IMR-90 (cell line): ENCODE measurements around the gene WDR70. TPM values are rescaled to one million over a fixed set of nuclear protein-coding genes. Genes with fewer than 3 reads are reported as not detected.

Experiments
- ATAC-seq: fragments of 200-7000 bp; cut with Tn5 transposase; 2 replicates; pipeline ENCODE4 v1.9.1; 2020; ENCODE audit warnings: low read depth, mild to moderate bottlenecking, moderate library complexity
- BruUV-seq: library from RNA; stranded (reverse); fragments of 400-500 nt; replicated peaks from 2 replicates; lab custom pipeline; 2021; lab: Mats Ljungman, UMichigan
- CTCF ChIA-PET: fragments of 300-600 bp; formaldehyde crosslinking; extraction: SDS; loops from one replicate; lab custom pipeline; 2021; ENCODE audit warnings: antibody characterized with exemption; lab: Yijun Ruan, JAX
- POLR2A ChIA-PET: fragments of 300-600 bp; sonication (Branson Sonifier 250); formaldehyde crosslinking; loops from one replicate; lab custom pipeline; 2022; ENCODE audit warnings: antibody characterized with exemption; ENCODE audit not compliant: unreplicated experiment; lab: Charles Lee
- DNase-seq: peaks from one replicate; pipeline ENCODE4 v3.0.0; 2013
- H2AFZ ChIP-seq: replicated peaks from 2 replicates; pipeline ENCODE3; 2013; ENCODE audit warnings: low read length, mild to moderate bottlenecking; ENCODE audit not compliant: poor library complexity
- H2AK5ac ChIP-seq: 2 replicates; pipeline ENCODE4 v1.6.1; 2013; ENCODE audit warnings: low read depth, low read length, inconsistent platforms
- H2AK9ac ChIP-seq: replicated peaks from 2 replicates; pipeline ENCODE3; 2013; ENCODE audit warnings: mild to moderate bottlenecking, low read depth, low read length, moderate library complexity; ENCODE audit not compliant: poor library complexity
- H2BK120ac ChIP-seq: 2 replicates; pipeline ENCODE4 v1.6.1; 2013; ENCODE audit warnings: low read depth, low read length, inconsistent platforms
- H2BK15ac ChIP-seq: 3 replicates; pipeline ENCODE4 v1.6.1; 2013; ENCODE audit warnings: low read depth, low read length, inconsistent platforms
- H2BK20ac ChIP-seq: 2 replicates; pipeline ENCODE4 v1.6.1; 2013; ENCODE audit warnings: low read depth, mild to moderate bottlenecking, inconsistent platforms, low read length, moderate library complexity
- H2BK5ac ChIP-seq: 2 replicates; pipeline ENCODE4 v1.6.1; 2013; ENCODE audit warnings: mild to moderate bottlenecking, low read depth, low read length, inconsistent platforms; ENCODE audit not compliant: poor library complexity, severe bottlenecking
- H3K14ac ChIP-seq: replicated peaks from 2 replicates; pipeline ENCODE4 v1.6.1; 2013; ENCODE audit warnings: low read depth, low read length, inconsistent platforms
- H3K18ac ChIP-seq: 2 replicates; pipeline ENCODE4 v1.6.1; 2013; ENCODE audit warnings: low read depth, low read length, control low read depth
- H3K23ac ChIP-seq: 2 replicates; pipeline ENCODE4 v1.6.1; 2013; ENCODE audit warnings: low read depth, low read length, inconsistent platforms
- H3K27ac ChIP-seq: 2 replicates; pipeline ENCODE4 v1.5.1; 2013; ENCODE audit warnings: mild to moderate bottlenecking, control low read depth, low read length; ENCODE audit not compliant: insufficient read depth
- H3K27me3 ChIP-seq: 2 replicates; pipeline ENCODE4 v1.6.1; 2013; ENCODE audit warnings: low read length; ENCODE audit not compliant: control insufficient read depth, insufficient read depth
- H3K36me3 ChIP-seq: 2 replicates; pipeline ENCODE4 v1.6.1; 2013; ENCODE audit warnings: low read length, mixed read lengths; ENCODE audit not compliant: control insufficient read depth, insufficient read depth
- H3K4ac ChIP-seq: 2 replicates; pipeline ENCODE4 v1.6.1; 2013; ENCODE audit warnings: low read depth, low read length, inconsistent platforms
- H3K4me1 ChIP-seq: 2 replicates; pipeline ENCODE4 v1.6.1; 2013; ENCODE audit warnings: low read length, mixed read lengths; ENCODE audit not compliant: control insufficient read depth, insufficient read depth
- H3K4me2 ChIP-seq: 2 replicates; pipeline ENCODE4 v1.6.1; 2013; ENCODE audit warnings: low read depth, mild to moderate bottlenecking, control low read depth, low read length, moderate library complexity
- H3K4me3 ChIP-seq: 2 replicates; pipeline ENCODE4 v1.5.1; 2013; ENCODE audit warnings: low read depth, mild to moderate bottlenecking, control low read depth, low read length, moderate library complexity; ENCODE audit not compliant: insufficient read depth
- H3K56ac ChIP-seq: 2 replicates; pipeline ENCODE4 v1.6.1; 2013; ENCODE audit warnings: low read length, inconsistent platforms; ENCODE audit not compliant: insufficient read depth; ENCODE audit errors: extremely low read depth
- H3K79me1 ChIP-seq, 2 experiments: 2 replicates each; pipeline ENCODE4 v1.6.1; 2013; ENCODE audit warnings: low read length in 2 of 2, inconsistent platforms in 1 of 2, low read depth in 1 of 2
- H3K9ac ChIP-seq: 2 replicates; pipeline ENCODE4 v1.6.1; 2013; ENCODE audit warnings: low read depth, low read length, control low read depth
- H3K9me1 ChIP-seq: 2 replicates; pipeline ENCODE4 v1.6.1; 2013; ENCODE audit warnings: low read length, inconsistent platforms; ENCODE audit not compliant: insufficient read depth
- H3K9me3 ChIP-seq: 2 replicates; pipeline ENCODE4 v1.6.1; 2013; ENCODE audit warnings: low read length; ENCODE audit not compliant: control insufficient read depth, insufficient read depth
- H4K20me1 ChIP-seq: 2 replicates; pipeline ENCODE4 v1.6.1; 2013; ENCODE audit warnings: low read length, inconsistent platforms; ENCODE audit not compliant: insufficient read depth
- H4K5ac ChIP-seq: 2 replicates; pipeline ENCODE4 v1.6.1; 2013; ENCODE audit warnings: mild to moderate bottlenecking, low read depth, low read length, control low read depth
- H4K8ac ChIP-seq, 2 experiments: 2 replicates each; pipeline ENCODE4 v1.6.1; 2013; ENCODE audit warnings: low read depth in 2 of 2, low read length in 2 of 2, control low read depth in 1 of 2, inconsistent platforms in 1 of 2
- H4K91ac ChIP-seq: 2 replicates; pipeline ENCODE4 v1.6.1; 2013; ENCODE audit warnings: low read depth, low read length, inconsistent platforms; ENCODE audit not compliant: insufficient read depth
- BHLHE40 ChIP-seq: fragments of 150-350 bp; IDR thresholded peaks from 2 replicates; pipeline ENCODE4 v1.6.1; 2016; ENCODE audit warnings: mild to moderate bottlenecking, low read depth, low read length
- CEBPB ChIP-seq: IDR thresholded peaks from 2 replicates; pipeline ENCODE4 v1.6.1; 2012; ENCODE audit warnings: low read depth, low read length, improper control_type of control experiment
- CHD1 ChIP-seq: IDR thresholded peaks from 2 replicates; pipeline ENCODE4 v1.6.1; 2012; ENCODE audit warnings: low read depth, low read length, improper control_type of control experiment
- FOS ChIP-seq: fragments of 150-350 bp; IDR thresholded peaks from 2 replicates; pipeline ENCODE4 v1.6.1; 2016; ENCODE audit warnings: low read depth, low read length
- MAFK ChIP-seq: IDR thresholded peaks from 2 replicates; pipeline ENCODE4 v1.6.1; 2012; ENCODE audit warnings: low read depth, low read length, improper control_type of control experiment
- MAZ ChIP-seq: IDR thresholded peaks from 2 replicates; pipeline ENCODE4 v1.6.1; 2012; ENCODE audit warnings: low read depth, mild to moderate bottlenecking, low read length, improper control_type of control experiment, moderate library complexity, borderline replicate concordance
- MXI1 ChIP-seq: IDR thresholded peaks from 2 replicates; pipeline ENCODE4 v1.6.1; 2012; ENCODE audit warnings: low read depth, mild to moderate bottlenecking, low read length, moderate library complexity, borderline replicate concordance
- NFE2L2 ChIP-seq: fragments of 150-350 bp; IDR thresholded peaks from 2 replicates; pipeline ENCODE4 v1.6.1; 2016; ENCODE audit warnings: low read depth, mild to moderate bottlenecking, low read length
- RAD21 ChIP-seq: IDR thresholded peaks from 2 replicates; pipeline ENCODE4 v1.6.1; 2012; ENCODE audit warnings: low read length, improper control_type of control experiment
- RFX5 ChIP-seq: IDR thresholded peaks from 2 replicates; pipeline ENCODE4 v1.8.0; 2012; ENCODE audit warnings: low read depth, mild to moderate bottlenecking, low read length, moderate library complexity
- SMC3 ChIP-seq: fragments of 150-350 bp; IDR thresholded peaks from 2 replicates; pipeline ENCODE4 v1.6.1; 2016; ENCODE audit warnings: low read depth, mild to moderate bottlenecking, antibody characterized with exemption, low read length, moderate library complexity
- WGBS, 2 experiments: methylation state at CpG; one replicate each; pipeline versions ENCODE4 v1.1.5 to v1.1.7; 2013; ENCODE audit warnings: missing lambda C conversion rate in 2 of 2; ENCODE audit not compliant: insufficient read length in 1 of 2; ENCODE audit errors: extremely low coverage in 2 of 2; 5-methylcytosine and 5-hydroxymethylcytosine counted together
- dilution Hi-C: fragments of 300-500 bp; cut with HindIII; formaldehyde crosslinking; loops from one replicate; pipeline ENCODE4 v1.14.3; 2018; ENCODE audit warnings: low sequenced_read_pairs; ENCODE audit not compliant: unreplicated experiment
- in situ Hi-C: fragments of 300-500 bp; cut with MboI; formaldehyde crosslinking; loops from 3 replicates; pipeline ENCODE4 v1.14.3; 2019; ENCODE audit warnings: low sequenced_read_pairs, inconsistent platforms, mixed read lengths
- intact Hi-C: fragments of 100-400 bp; cut with micrococcal nuclease; formaldehyde crosslinking; loops from 2 replicates; pipeline ENCODE4 v1.10.0; 2022
- polyA plus RNA-seq, 3 experiments: library from polyadenylated mRNA; depleted of rRNA; stranded (reverse); fragments of >200 nt; gene quantifications; 2 replicates each; pipeline ENCODE4 v1.2.3, GENCODE V29; 2012; ENCODE audit warnings: low replicate concordance in 1 of 3
- total RNA-seq: library from RNA; depleted of rRNA; stranded (reverse); fragments of >200 nt; gene quantifications from 2 replicates; pipeline ENCODE4 v1.2.3, GENCODE V29; 2012
- TF ChIP-seq, protein P1 (sequence below): conservative IDR thresholded peaks from 2 replicates; pipeline ENCODE4 v1.5.1; 2012; ENCODE audit warnings: mild to moderate bottlenecking, low read depth, low read length, improper control_type of control experiment
- TF ChIP-seq, protein P2 (sequence below): fragments of 150-350 bp; IDR thresholded peaks from 2 replicates; pipeline ENCODE4 v1.6.1; 2016; ENCODE audit warnings: low read depth, mild to moderate bottlenecking, low read length, moderate library complexity, borderline replicate concordance

WDR70 gene
- total and polyA plus RNA-seq, 2 of the 4 experiments (the other 2 are of a cell fraction), result 16.7 to 29.9 TPM

DNA sequence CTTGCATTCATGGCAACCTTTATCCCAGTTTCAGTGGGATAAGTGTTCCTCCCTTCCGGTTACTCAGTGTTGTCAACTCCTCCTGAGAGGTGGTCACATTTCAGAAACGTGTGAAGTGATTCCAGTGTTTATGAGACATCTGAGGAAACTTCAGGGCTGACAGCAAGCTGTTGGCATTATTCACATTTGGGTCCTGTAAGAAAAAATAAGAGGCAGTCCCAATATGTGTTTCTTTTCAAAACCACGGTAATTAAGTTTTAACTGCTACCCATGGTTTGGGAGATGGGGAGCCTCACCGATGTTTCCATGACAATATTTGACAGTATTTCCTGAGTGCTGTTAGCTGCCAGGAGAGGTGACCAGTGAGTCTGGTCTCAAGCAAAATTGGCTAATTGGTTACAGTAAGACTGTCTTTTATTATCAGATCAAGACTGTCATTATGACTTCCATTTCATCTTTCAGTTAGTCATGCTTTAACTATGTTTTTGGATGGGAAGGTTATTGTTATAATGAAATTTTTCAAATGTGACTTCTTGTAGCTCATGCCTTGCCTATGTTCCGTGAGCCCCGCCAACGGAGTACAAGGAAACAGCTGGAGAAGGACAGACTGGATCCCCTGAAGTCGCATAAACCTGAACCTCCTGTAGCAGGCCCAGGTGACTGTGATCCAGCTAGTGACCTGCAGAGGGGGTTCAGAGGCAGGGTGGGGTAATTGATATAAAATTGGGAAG, 345.4 kb downstream of the WDR70 start (continued):
- TF ChIP-seq, protein P1, sequence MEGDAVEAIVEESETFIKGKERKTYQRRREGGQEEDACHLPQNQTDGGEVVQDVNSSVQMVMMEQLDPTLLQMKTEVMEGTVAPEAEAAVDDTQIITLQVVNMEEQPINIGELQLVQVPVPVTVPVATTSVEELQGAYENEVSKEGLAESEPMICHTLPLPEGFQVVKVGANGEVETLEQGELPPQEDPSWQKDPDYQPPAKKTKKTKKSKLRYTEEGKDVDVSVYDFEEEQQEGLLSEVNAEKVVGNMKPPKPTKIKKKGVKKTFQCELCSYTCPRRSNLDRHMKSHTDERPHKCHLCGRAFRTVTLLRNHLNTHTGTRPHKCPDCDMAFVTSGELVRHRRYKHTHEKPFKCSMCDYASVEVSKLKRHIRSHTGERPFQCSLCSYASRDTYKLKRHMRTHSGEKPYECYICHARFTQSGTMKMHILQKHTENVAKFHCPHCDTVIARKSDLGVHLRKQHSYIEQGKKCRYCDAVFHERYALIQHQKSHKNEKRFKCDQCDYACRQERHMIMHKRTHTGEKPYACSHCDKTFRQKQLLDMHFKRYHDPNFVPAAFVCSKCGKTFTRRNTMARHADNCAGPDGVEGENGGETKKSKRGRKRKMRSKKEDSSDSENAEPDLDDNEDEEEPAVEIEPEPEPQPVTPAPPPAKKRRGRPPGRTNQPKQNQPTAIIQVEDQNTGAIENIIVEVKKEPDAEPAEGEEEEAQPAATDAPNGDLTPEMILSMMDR, result no peak
- no peak for TF ChIP-seq BHLHE40

- Histone ChIP-seq H2BK120ac (no peak overlapping the region), H2AFZ (no peak overlapping the region), H2AK9ac (no peak overlapping the region), H4K20me1 (no peaks in the 10 kb centered on the region), H2AK5ac (no peak overlapping the region), H4K5ac (no peak overlapping the region), H3K23ac (no peak overlapping the region), H3K79me1 (peaks cover 0 to 3% of the 10 kb centered on the region in 2 experiments; a peak in 1 of 4 replicates), H2BK20ac (no peak overlapping the region), H3K4me2 (no peak overlapping the region), H2BK15ac (no peak overlapping the region), H3K18ac (no peak overlapping the region), H3K4ac (no peak overlapping the region), H2BK5ac (no peak overlapping the region), H3K36me3 (peaks cover 8% of the 10 kb centered on the region), H3K4me3 (no peak overlapping the region), H3K9me1 (peaks cover 7% of the 10 kb centered on the region), H3K14ac (no peak overlapping the region), H4K91ac (no peak overlapping the region), H3K27ac (no peak overlapping the region), H3K27me3 (no peaks in the 10 kb centered on the region), H3K9me3 (no peaks in the 10 kb centered on the region), H3K9ac (no peak overlapping the region), H3K56ac (no peak overlapping the region), H3K4me1 (peaks cover 4% of the 10 kb centered on the region), H4K8ac (no peak overlapping the region)
- no TSS peak for BruUV-seq
- intact Hi-C loops, result no loop called here
- no peak for ATAC-seq
- no peak for DNase-seq
- dilution Hi-C loops, result no loop called here
- ChIA-PET CTCF (interaction anchor here (0.7 kb wide), 1 partner anchor 12 kb away, joined by 3 read pairs; no protein-coding TSS in a partner anchor), POLR2A (interaction anchor here (0.5 kb wide), 1 partner anchor 213 kb away, joined by 5 read pairs; no protein-coding TSS in a partner anchor)
- in situ Hi-C loops, result no loop called here
- no CpG with 5 or more reads among the region's 2 CpGs for WGBS, 2 experiments
- TF ChIP-seq NFE2L2 (no peak), MAZ (no peak), RFX5 (no peak), SMC3 (no peak), MXI1 (no peak), FOS (no peak), RAD21 (no peak), CEBPB (no peak), BHLHE40 (no peak), CHD1 (no peak), MAFK (no peak)
- TF ChIP-seq, protein P2, sequence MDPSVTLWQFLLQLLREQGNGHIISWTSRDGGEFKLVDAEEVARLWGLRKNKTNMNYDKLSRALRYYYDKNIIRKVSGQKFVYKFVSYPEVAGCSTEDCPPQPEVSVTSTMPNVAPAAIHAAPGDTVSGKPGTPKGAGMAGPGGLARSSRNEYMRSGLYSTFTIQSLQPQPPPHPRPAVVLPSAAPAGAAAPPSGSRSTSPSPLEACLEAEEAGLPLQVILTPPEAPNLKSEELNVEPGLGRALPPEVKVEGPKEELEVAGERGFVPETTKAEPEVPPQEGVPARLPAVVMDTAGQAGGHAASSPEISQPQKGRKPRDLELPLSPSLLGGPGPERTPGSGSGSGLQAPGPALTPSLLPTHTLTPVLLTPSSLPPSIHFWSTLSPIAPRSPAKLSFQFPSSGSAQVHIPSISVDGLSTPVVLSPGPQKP, result no peak
Measured at GRCh38 chr5:37725185-37725584, 346.1 kb downstream of the WDR70 start.
